ENCODE results near the gene NXPH2. TPM values are rescaled to one million over a fixed set of nuclear protein-coding genes. Genes with fewer than 3 reads are reported as not detected.

The NXPH2 gene
- total and polyA plus RNA-seq, 2 donors (not counting 1 experiment from before 2014, with no cell fraction given), result not detected

- no peaks in the 10 kb centered on the region for H3K36me3 ChIP-seq (ENCODE audit: control insufficient read depth, insufficient read depth, low read length)
- H4K20me1 ChIP-seq (ENCODE audit: control insufficient read depth, extremely low read depth, insufficient read depth, low read length), result no peaks in the 10 kb centered on the region
- DNase-seq (ENCODE audit: low read depth in 2 of 2), result no peak
- no peak for TF ChIP-seq EZH2 (IDR thresholded peaks at IDR 0.05; ENCODE audit: low read length, missing control alignments)
- no peak for TF ChIP-seq CTCF (conservative IDR thresholded peaks at IDR 0.05 in 1 of 2, IDR thresholded peaks at IDR 0.05 in 1 of 2; ENCODE audit: low read depth in 1 of 2, low read length in 2 of 2)
- H2AFZ ChIP-seq (ENCODE audit: low read length), result no peak overlapping the region
- no peaks in the 10 kb centered on the region for H3K27me3 ChIP-seq (ENCODE audit: control insufficient read depth, insufficient read depth, low read length)
- H3K9ac ChIP-seq (ENCODE audit: insufficient read depth, low read length), result no peak overlapping the region
- H3K27ac ChIP-seq (ENCODE audit: insufficient read depth, low read length), result no peak overlapping the region
- H3K4me1 ChIP-seq (ENCODE audit: control insufficient read depth, extremely low read depth, insufficient read depth, low read length), result no peaks in the 10 kb centered on the region
- H3K4me3 ChIP-seq (replicated peaks in 1 of 4; ENCODE audit: control extremely low read depth in 1 of 4, insufficient read depth in 1 of 4, low read depth in 3 of 4, low read length in 4 of 4), result no peak overlapping the region
- H3K79me2 ChIP-seq (ENCODE audit: control insufficient read depth, insufficient read depth, low read length), result no peaks in the 10 kb centered on the region
- H3K9me3 ChIP-seq (ENCODE audit: control insufficient read depth, insufficient read depth, low read depth, low read length), result no peaks in the 10 kb centered on the region
- H3K4me2 ChIP-seq (ENCODE audit: extremely low read depth, insufficient read depth, low read length), result no peak overlapping the region
Observed at GRCh38 chr2:138691667-138692066, 88.5 kb downstream of the NXPH2 start.

- H3K27ac ChIP-seq (ENCODE audit: insufficient read depth, low read length), result no peak overlapping the region
- H3K4me3 ChIP-seq (replicated peaks in 1 of 4; ENCODE audit: control extremely low read depth in 1 of 4, insufficient read depth in 1 of 4, low read depth in 3 of 4, low read length in 4 of 4), result no peak overlapping the region
- H4K20me1 ChIP-seq (ENCODE audit: control insufficient read depth, extremely low read depth, insufficient read depth, low read length), result no peaks in the 10 kb centered on the region
- H3K27me3 ChIP-seq (ENCODE audit: control insufficient read depth, insufficient read depth, low read length), result no peaks in the 10 kb centered on the region
- DNase-seq (ENCODE audit: low read depth in 2 of 2), result no peak
- TF ChIP-seq CTCF (conservative IDR thresholded peaks at IDR 0.05 in 1 of 2, IDR thresholded peaks at IDR 0.05 in 1 of 2; ENCODE audit: low read depth in 1 of 2, low read length in 2 of 2), result no peak
- TF ChIP-seq EZH2 (IDR thresholded peaks at IDR 0.05; ENCODE audit: low read length, missing control alignments), result no peak
- no peaks in the 10 kb centered on the region for H3K79me2 ChIP-seq (ENCODE audit: control insufficient read depth, insufficient read depth, low read length)
- H3K4me1 ChIP-seq (ENCODE audit: control insufficient read depth, extremely low read depth, insufficient read depth, low read length), result no peaks in the 10 kb centered on the region
- H2AFZ ChIP-seq (ENCODE audit: low read length), result no peak overlapping the region
- H3K36me3 ChIP-seq (ENCODE audit: control insufficient read depth, insufficient read depth, low read length), result no peaks in the 10 kb centered on the region
- no peak overlapping the region for H3K4me2 ChIP-seq (ENCODE audit: extremely low read depth, insufficient read depth, low read length)
- no peaks in the 10 kb centered on the region for H3K9me3 ChIP-seq (ENCODE audit: control insufficient read depth, insufficient read depth, low read depth, low read length)
- H3K9ac ChIP-seq (ENCODE audit: insufficient read depth, low read length), result no peak overlapping the region
Observed at GRCh38 chr2:138689705-138690104, 90.5 kb downstream of the NXPH2 start.

DNA sequence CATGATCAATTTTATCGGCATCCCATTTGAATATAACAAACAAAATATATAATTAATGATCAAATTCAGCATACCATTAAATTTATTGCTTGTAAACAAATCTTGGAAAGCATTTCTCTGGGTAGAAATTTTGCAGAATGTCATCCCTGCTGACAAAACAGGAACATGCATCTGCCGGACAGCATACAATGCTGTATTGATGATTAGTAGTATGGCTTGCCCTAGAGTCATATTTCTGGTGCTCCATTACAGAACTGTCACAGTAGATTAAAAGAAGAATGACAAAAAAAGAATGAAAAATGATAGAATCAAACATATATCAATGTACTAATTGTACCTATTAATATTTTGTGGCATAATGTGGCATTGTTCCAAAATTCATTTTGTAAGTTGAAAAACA is 98.0 kb downstream of the NXPH2 start:
- Histone ChIP-seq H3K9me3 (ENCODE audit: control insufficient read depth, insufficient read depth, low read depth, low read length) (no peaks in the 10 kb centered on the region), H3K4me1 (ENCODE audit: control insufficient read depth, extremely low read depth, insufficient read depth, low read length) (no peaks in the 10 kb centered on the region), H2AFZ (ENCODE audit: low read length) (no peak overlapping the region), H3K4me2 (ENCODE audit: extremely low read depth, insufficient read depth, low read length) (no peak overlapping the region), H3K4me3 (replicated peaks in 1 of 4; ENCODE audit: control extremely low read depth in 1 of 4, insufficient read depth in 1 of 4, low read depth in 3 of 4, low read length in 4 of 4) (no peak overlapping the region), H3K27me3 (ENCODE audit: control insufficient read depth, insufficient read depth, low read length) (no peaks in the 10 kb centered on the region), H3K27ac (ENCODE audit: insufficient read depth, low read length) (no peak overlapping the region), H4K20me1 (ENCODE audit: control insufficient read depth, extremely low read depth, insufficient read depth, low read length) (no peaks in the 10 kb centered on the region), H3K9ac (ENCODE audit: insufficient read depth, low read length) (no peak overlapping the region), H3K36me3 (ENCODE audit: control insufficient read depth, insufficient read depth, low read length) (no peaks in the 10 kb centered on the region), H3K79me2 (ENCODE audit: control insufficient read depth, insufficient read depth, low read length) (no peaks in the 10 kb centered on the region)
- DNase-seq (ENCODE audit: low read depth in 2 of 2), result no peak
- no peak for TF ChIP-seq EZH2 (IDR thresholded peaks at IDR 0.05; ENCODE audit: low read length, missing control alignments)

Measured in fibroblast of lung (primary cell).